HepG2 (cell line): ENCODE results near the gene MAP3K14. TPM values are rescaled to one million over a fixed set of nuclear protein-coding genes. Genes with fewer than 3 reads are reported as not detected.

Source experiments
- DMAP1 ChIP-seq: IDR thresholded peaks from 2 replicates; pipeline ENCODE4 v1.6.1; 2016
- DR1 ChIP-seq: sonication (generic); formaldehyde crosslinking; IDR thresholded peaks from 2 replicates; pipeline ENCODE4 v1.8.0; 2021; ENCODE audit warnings: mild to moderate bottlenecking, missing genetic modification reagents, inconsistent platforms
- EED ChIP-seq: sonication (generic); formaldehyde crosslinking; IDR thresholded peaks from 2 replicates; pipeline ENCODE4 v1.5.0; 2020; ENCODE audit warnings: mild to moderate bottlenecking, missing genetic modification reagents
- ISL2 ChIP-seq: sonication (generic); formaldehyde crosslinking; IDR thresholded peaks from 2 replicates; pipeline ENCODE4 v1.5.0; 2020; ENCODE audit warnings: missing genetic modification reagents
- NFE2 ChIP-seq: sonication (generic); formaldehyde crosslinking; IDR thresholded peaks from 2 replicates; pipeline ENCODE4 v1.4.0; 2020; ENCODE audit warnings: missing genetic modification reagents
- PHF5A ChIP-seq: IDR thresholded peaks from one replicate; pipeline ENCODE4 v1.6.1; 2018; ENCODE audit warnings: low read depth, missing genetic modification reagents; ENCODE audit not compliant: unreplicated experiment
- SAFB2 ChIP-seq: sonication (generic); formaldehyde crosslinking; IDR thresholded peaks from 2 replicates; pipeline ENCODE4 v1.5.1; 2020; ENCODE audit warnings: missing genetic modification reagents, low read depth, mild to moderate bottlenecking, borderline replicate concordance
- SAP130 ChIP-seq: IDR thresholded peaks from 2 replicates; pipeline ENCODE4 v1.6.1; 2016; ENCODE audit warnings: low read depth
- TEAD2 ChIP-seq: sonication (generic); formaldehyde crosslinking; IDR thresholded peaks from 2 replicates; pipeline ENCODE4 v1.9.0; 2021; ENCODE audit warnings: missing genetic modification reagents
- ZKSCAN5 ChIP-seq: sonication (generic); formaldehyde crosslinking; IDR thresholded peaks from 2 replicates; pipeline ENCODE4 v1.5.1; 2020; ENCODE audit warnings: mild to moderate bottlenecking, missing genetic modification reagents
- ZNF225 ChIP-seq: sonication (generic); formaldehyde crosslinking; IDR thresholded peaks from 2 replicates; pipeline ENCODE4 v1.4.0; 2020; ENCODE audit warnings: mild to moderate bottlenecking, missing genetic modification reagents
- ZNF501 ChIP-seq: sonication (generic); formaldehyde crosslinking; IDR thresholded peaks from 2 replicates; pipeline ENCODE4 v1.5.1; 2020; ENCODE audit warnings: mild to moderate bottlenecking, moderate library complexity, missing genetic modification reagents
- ZNF530 ChIP-seq: sonication (generic); formaldehyde crosslinking; IDR thresholded peaks from 2 replicates; pipeline ENCODE4 v1.5.0; 2020; ENCODE audit warnings: low read depth, mild to moderate bottlenecking, missing genetic modification reagents
- ZNF7 ChIP-seq: IDR thresholded peaks from 2 replicates; pipeline ENCODE4 v1.6.1; 2016; ENCODE audit warnings: missing biosample characterization, missing genetic modification reagents
- ZNF773 ChIP-seq: sonication (generic); formaldehyde crosslinking; IDR thresholded peaks from 2 replicates; pipeline ENCODE4 v1.4.0; 2020; ENCODE audit warnings: missing genetic modification reagents, borderline replicate concordance
- ZSCAN30 ChIP-seq: sonication (generic); formaldehyde crosslinking; IDR thresholded peaks from 2 replicates; pipeline ENCODE4 v1.5.0; 2020; ENCODE audit warnings: mild to moderate bottlenecking, missing genetic modification reagents
- polyA plus RNA-seq, 8 experiments: library from polyadenylated mRNA; depleted of rRNA in 3 of 8; stranded (reverse) in 7 of 8; unstranded in 1 of 8; fragments of >200 nt; fragmentation: Illumina TruSeq in 4 of 8; extraction: Trizol in 4 of 8; gene quantifications; 2 replicates each; pipeline versions ENCODE4 v1.2.1 to v1.2.3, GENCODE V29; 2011 to 2016; ENCODE audit warnings: low read depth in 4 of 8, missing spikeins in 1 of 8, mixed read lengths in 1 of 8; ENCODE audit not compliant: insufficient read depth in 1 of 8
- total RNA-seq, 5 experiments: library from RNA; depleted of rRNA; stranded (reverse); fragments of >200 nt; fragmentation: Illumina TruSeq; extraction: Trizol; gene quantifications; 2 replicates each; pipeline ENCODE4 v1.2.3, GENCODE V29; 2016; ENCODE audit warnings: low read depth in 1 of 5
- TF ChIP-seq, protein P1 (sequence below): sonication (generic); formaldehyde crosslinking; IDR thresholded peaks from 2 replicates; pipeline ENCODE4 v1.5.0; 2020; ENCODE audit warnings: mild to moderate bottlenecking, missing genetic modification reagents
- TF ChIP-seq, protein P2 (sequence below): sonication (generic); formaldehyde crosslinking; IDR thresholded peaks from 2 replicates; pipeline ENCODE4 v1.4.0; 2020; ENCODE audit warnings: missing genetic modification reagents
- TF ChIP-seq, protein P3 (sequence below): sonication (generic); formaldehyde crosslinking; IDR thresholded peaks from 2 replicates; pipeline ENCODE4 v1.9.0; 2022; ENCODE audit warnings: missing genetic modification reagents, mild to moderate bottlenecking, borderline replicate concordance
- TF ChIP-seq, protein P4 (sequence below): sonication (generic); formaldehyde crosslinking; IDR thresholded peaks from 2 replicates; pipeline ENCODE4 v1.8.1; 2023; ENCODE audit warnings: mild to moderate bottlenecking, missing genetic modification reagents

MAP3K14 gene
- total and polyA plus RNA-seq, 2 of the 13 experiments (the other 11 are each of a cell fraction or from before 2014, with no cell fraction given) = 2.6 TPM

DNA sequence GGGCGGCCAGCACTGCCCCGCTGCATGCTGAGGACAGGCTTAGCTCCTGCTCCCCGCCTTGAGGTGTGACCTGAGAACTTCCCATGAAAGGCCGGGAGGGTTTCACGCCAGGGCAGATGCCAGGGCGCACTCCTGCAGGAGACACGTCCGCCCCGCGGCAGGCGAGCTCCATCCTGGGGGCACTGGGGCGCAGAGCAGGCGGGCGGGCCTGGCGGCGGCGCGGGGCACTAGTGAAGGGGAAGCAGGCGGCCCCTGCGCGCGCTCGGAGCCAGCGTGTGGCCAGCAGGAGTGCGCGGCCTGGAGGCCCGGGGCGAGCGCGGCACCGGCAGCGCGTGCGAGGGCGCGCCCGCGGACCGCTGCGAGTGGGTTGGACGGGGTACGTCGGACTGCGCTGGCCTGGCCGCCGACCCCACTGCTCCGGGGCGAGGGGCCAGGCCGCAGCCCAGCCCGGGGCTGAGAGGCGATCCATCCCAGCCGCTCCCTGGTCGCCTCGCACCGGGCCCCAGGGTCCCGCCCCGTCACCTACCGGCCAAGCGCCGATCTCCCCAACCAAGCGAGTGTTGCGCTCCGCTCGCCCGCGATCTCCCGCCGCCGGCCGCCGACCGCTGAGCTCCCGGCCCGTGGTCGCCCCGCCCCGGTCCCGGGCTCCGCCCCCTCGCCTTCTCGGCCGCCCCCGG, at the start of gene MAP3K14 (continued):
- TF ChIP-seq ZKSCAN5 (CRISPR knock-in tag) = no peak
- peak; percentile 43; the same call in 1 of the 2 replicates for TF ChIP-seq EED (CRISPR knock-in tag)
- TF ChIP-seq, protein P1, sequence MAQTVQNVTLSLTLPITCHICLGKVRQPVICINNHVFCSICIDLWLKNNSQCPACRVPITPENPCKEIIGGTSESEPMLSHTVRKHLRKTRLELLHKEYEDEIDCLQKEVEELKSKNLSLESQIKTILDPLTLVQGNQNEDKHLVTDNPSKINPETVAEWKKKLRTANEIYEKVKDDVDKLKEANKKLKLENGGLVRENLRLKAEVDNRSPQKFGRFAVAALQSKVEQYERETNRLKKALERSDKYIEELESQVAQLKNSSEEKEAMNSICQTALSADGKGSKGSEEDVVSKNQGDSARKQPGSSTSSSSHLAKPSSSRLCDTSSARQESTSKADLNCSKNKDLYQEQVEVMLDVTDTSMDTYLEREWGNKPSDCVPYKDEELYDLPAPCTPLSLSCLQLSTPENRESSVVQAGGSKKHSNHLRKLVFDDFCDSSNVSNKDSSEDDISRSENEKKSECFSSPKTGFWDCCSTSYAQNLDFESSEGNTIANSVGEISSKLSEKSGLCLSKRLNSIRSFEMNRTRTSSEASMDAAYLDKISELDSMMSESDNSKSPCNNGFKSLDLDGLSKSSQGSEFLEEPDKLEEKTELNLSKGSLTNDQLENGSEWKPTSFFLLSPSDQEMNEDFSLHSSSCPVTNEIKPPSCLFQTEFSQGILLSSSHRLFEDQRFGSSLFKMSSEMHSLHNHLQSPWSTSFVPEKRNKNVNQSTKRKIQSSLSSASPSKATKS = no peak
- TF ChIP-seq NFE2 (CRISPR knock-in tag) = no peak
- 0 out of 2 replicates have a peak, but pooled peaks have one; percentile 39 for TF ChIP-seq ISL2
- no peak for TF ChIP-seq ZNF530 (CRISPR knock-in tag)
- TF ChIP-seq ZNF773 (CRISPR knock-in tag) = peak; percentile 50; the same call in 1 of the 2 replicates
- no peak for TF ChIP-seq DR1 (CRISPR knock-in tag)
- TF ChIP-seq SAFB2 (CRISPR knock-in tag) = peak; percentile 65; the same call in 1 of the 2 replicates
- TF ChIP-seq, protein P2, sequence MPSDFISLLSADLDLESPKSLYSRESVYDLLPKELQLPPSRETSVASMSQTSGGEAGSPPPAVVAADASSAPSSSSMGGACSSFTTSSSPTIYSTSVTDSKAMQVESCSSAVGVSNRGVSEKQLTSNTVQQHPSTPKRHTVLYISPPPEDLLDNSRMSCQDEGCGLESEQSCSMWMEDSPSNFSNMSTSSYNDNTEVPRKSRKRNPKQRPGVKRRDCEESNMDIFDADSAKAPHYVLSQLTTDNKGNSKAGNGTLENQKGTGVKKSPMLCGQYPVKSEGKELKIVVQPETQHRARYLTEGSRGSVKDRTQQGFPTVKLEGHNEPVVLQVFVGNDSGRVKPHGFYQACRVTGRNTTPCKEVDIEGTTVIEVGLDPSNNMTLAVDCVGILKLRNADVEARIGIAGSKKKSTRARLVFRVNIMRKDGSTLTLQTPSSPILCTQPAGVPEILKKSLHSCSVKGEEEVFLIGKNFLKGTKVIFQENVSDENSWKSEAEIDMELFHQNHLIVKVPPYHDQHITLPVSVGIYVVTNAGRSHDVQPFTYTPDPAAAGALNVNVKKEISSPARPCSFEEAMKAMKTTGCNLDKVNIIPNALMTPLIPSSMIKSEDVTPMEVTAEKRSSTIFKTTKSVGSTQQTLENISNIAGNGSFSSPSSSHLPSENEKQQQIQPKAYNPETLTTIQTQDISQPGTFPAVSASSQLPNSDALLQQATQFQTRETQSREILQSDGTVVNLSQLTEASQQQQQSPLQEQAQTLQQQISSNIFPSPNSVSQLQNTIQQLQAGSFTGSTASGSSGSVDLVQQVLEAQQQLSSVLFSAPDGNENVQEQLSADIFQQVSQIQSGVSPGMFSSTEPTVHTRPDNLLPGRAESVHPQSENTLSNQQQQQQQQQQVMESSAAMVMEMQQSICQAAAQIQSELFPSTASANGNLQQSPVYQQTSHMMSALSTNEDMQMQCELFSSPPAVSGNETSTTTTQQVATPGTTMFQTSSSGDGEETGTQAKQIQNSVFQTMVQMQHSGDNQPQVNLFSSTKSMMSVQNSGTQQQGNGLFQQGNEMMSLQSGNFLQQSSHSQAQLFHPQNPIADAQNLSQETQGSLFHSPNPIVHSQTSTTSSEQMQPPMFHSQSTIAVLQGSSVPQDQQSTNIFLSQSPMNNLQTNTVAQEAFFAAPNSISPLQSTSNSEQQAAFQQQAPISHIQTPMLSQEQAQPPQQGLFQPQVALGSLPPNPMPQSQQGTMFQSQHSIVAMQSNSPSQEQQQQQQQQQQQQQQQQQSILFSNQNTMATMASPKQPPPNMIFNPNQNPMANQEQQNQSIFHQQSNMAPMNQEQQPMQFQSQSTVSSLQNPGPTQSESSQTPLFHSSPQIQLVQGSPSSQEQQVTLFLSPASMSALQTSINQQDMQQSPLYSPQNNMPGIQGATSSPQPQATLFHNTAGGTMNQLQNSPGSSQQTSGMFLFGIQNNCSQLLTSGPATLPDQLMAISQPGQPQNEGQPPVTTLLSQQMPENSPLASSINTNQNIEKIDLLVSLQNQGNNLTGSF (CRISPR knock-in tag) = no peak; the same call in 1 of the 2 replicates
- TF ChIP-seq TEAD2 (CRISPR knock-in tag) = no peak
- TF ChIP-seq ZNF225 (CRISPR knock-in tag) = peak; percentile 49; the same call in 1 of the 2 replicates
- TF ChIP-seq SAP130 = no peak; the same call in 1 of the 2 replicates
- TF ChIP-seq DMAP1 (CRISPR knock-in tag) = no peak; the same call in 1 of the 2 replicates
- TF ChIP-seq, protein P3, sequence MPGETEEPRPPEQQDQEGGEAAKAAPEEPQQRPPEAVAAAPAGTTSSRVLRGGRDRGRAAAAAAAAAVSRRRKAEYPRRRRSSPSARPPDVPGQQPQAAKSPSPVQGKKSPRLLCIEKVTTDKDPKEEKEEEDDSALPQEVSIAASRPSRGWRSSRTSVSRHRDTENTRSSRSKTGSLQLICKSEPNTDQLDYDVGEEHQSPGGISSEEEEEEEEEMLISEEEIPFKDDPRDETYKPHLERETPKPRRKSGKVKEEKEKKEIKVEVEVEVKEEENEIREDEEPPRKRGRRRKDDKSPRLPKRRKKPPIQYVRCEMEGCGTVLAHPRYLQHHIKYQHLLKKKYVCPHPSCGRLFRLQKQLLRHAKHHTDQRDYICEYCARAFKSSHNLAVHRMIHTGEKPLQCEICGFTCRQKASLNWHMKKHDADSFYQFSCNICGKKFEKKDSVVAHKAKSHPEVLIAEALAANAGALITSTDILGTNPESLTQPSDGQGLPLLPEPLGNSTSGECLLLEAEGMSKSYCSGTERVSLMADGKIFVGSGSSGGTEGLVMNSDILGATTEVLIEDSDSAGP (CRISPR knock-in tag) = no peak
- TF ChIP-seq PHF5A (CRISPR knock-in tag) = peak; percentile 27
- no peak for TF ChIP-seq ZNF7
- no peak for TF ChIP-seq ZSCAN30
- TF ChIP-seq ZNF501 = no peak
- TF ChIP-seq, protein P4, sequence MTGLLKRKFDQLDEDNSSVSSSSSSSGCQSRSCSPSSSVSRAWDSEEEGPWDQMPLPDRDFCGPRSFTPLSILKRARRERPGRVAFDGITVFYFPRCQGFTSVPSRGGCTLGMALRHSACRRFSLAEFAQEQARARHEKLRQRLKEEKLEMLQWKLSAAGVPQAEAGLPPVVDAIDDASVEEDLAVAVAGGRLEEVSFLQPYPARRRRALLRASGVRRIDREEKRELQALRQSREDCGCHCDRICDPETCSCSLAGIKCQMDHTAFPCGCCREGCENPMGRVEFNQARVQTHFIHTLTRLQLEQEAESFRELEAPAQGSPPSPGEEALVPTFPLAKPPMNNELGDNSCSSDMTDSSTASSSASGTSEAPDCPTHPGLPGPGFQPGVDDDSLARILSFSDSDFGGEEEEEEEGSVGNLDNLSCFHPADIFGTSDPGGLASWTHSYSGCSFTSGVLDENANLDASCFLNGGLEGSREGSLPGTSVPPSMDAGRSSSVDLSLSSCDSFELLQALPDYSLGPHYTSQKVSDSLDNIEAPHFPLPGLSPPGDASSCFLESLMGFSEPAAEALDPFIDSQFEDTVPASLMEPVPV (CRISPR knock-in tag) = peak; percentile 66
